HEK293 (cell line): ENCODE data around the gene HINFP.

Experiments
- CTCF ChIA-PET: fragments of 350-600 bp; formaldehyde crosslinking; extraction: SDS; loops from one replicate; lab custom pipeline; 2021; ENCODE audit warnings: antibody characterized with exemption; lab: Yijun Ruan, JAX
- POLR2A ChIA-PET: fragments of 300-600 bp; formaldehyde crosslinking; extraction: SDS; loops from one replicate; lab custom pipeline; 2020; ENCODE audit warnings: antibody characterized with exemption, inconsistent platforms; lab: Yijun Ruan, JAX
- H3K27ac ChIP-seq: fragments of 200-500 bp; sonication (Bioruptor generic); 2 replicates; pipeline ENCODE4 v1.5.1; 2014; ENCODE audit warnings: low read depth, low read length, control low read depth, inconsistent platforms; ENCODE audit errors: extremely low read depth
- H3K36me3 ChIP-seq, 2 experiments: fragments of 200-500 bp in 1 of 2; sonication (Bioruptor generic) in 1 of 2; 1 replicate in 1 of 2; 2 replicates in 1 of 2; pipeline ENCODE4 v1.5.1; 2014 to 2017; ENCODE audit warnings: inconsistent platforms in 2 of 2, low read length in 2 of 2; ENCODE audit not compliant: control insufficient read depth in 2 of 2, insufficient read depth in 1 of 2
- H3K4me1 ChIP-seq: fragments of 200-500 bp; sonication (Bioruptor generic); 2 replicates; pipeline ENCODE4 v1.5.1; 2014; ENCODE audit warnings: mild to moderate bottlenecking, low read length, inconsistent platforms; ENCODE audit not compliant: control insufficient read depth, insufficient read depth
- H3K4me3 ChIP-seq: 2 replicates; pipeline ENCODE4 v1.5.1; 2011; ENCODE audit warnings: low read depth, mild to moderate bottlenecking, control low read depth, low read length, moderate library complexity
- H3K9me3 ChIP-seq: fragments of 200-500 bp; sonication (Bioruptor generic); 2 replicates; pipeline ENCODE4 v1.5.1; 2014; ENCODE audit warnings: low read depth, low read length, inconsistent platforms; ENCODE audit not compliant: control insufficient read depth, insufficient read depth
- GLI2 ChIP-seq: fragments of 450-650 bp; formaldehyde crosslinking; IDR thresholded peaks from 2 replicates; pipeline ENCODE4; 2017; ENCODE audit warnings: missing biosample characterization, missing genetic modification characterization, low read depth, borderline replicate concordance
- IKZF3 ChIP-seq: fragments of 450-650 bp; IDR thresholded peaks from 2 replicates; pipeline ENCODE4 v1.5.0; 2018; ENCODE audit warnings: missing biosample characterization, mild to moderate bottlenecking, missing genetic modification characterization, moderate library complexity
- MZF1 ChIP-seq: fragments of 450-650 bp; formaldehyde crosslinking; IDR thresholded peaks from 2 replicates; pipeline ENCODE4 v1.5.1; 2017; ENCODE audit warnings: missing biosample characterization, missing genetic modification characterization, borderline replicate concordance
- OSR2 ChIP-seq: fragments of 450-650 bp; formaldehyde crosslinking; IDR thresholded peaks from 2 replicates; pipeline ENCODE4 v1.5.1; 2016; ENCODE audit warnings: missing biosample characterization, missing genetic modification characterization
- OVOL3 ChIP-seq: fragments of 450-650 bp; formaldehyde crosslinking; IDR thresholded peaks from 2 replicates; pipeline ENCODE4 v1.5.1; 2016; ENCODE audit warnings: missing biosample characterization, missing genetic modification characterization
- SCRT2 ChIP-seq: fragments of 450-650 bp; formaldehyde crosslinking; IDR thresholded peaks from 2 replicates; pipeline ENCODE4 v1.5.1; 2016; ENCODE audit warnings: missing biosample characterization, missing genetic modification characterization
- ZNF174 ChIP-seq: fragments of 450-650 bp; formaldehyde crosslinking; IDR thresholded peaks from 2 replicates; pipeline ENCODE4 v1.5.0; 2017; ENCODE audit warnings: missing biosample characterization, mild to moderate bottlenecking, missing genetic modification characterization
- ZNF274 ChIP-seq, 2 experiments: fragments of 200-500 bp in 1 of 2; fragments of 450-650 bp in 1 of 2; sonication (Bioruptor generic) in 1 of 2; formaldehyde crosslinking in 1 of 2; IDR thresholded peaks; 2 replicates each; pipeline versions ENCODE4 v1.5.1 to v1.6.1; 2014 to 2016; ENCODE audit warnings: borderline replicate concordance in 1 of 2, inconsistent platforms in 1 of 2, low read length in 1 of 2, missing biosample characterization in 1 of 2, missing genetic modification characterization in 1 of 2
- ZNF292 ChIP-seq: fragments of 450-650 bp; formaldehyde crosslinking; IDR thresholded peaks from 2 replicates; pipeline ENCODE4 v1.5.1; 2016; ENCODE audit warnings: low read depth, missing biosample characterization, missing genetic modification characterization, borderline replicate concordance
- ZNF302 ChIP-seq: fragments of 450-650 bp; formaldehyde crosslinking; IDR thresholded peaks from 2 replicates; pipeline ENCODE4 v1.5.1; 2016; ENCODE audit warnings: missing biosample characterization, missing genetic modification characterization, low read depth
- ZNF350 ChIP-seq: fragments of 450-650 bp; formaldehyde crosslinking; IDR thresholded peaks from 2 replicates; pipeline ENCODE4 v1.5.0; 2017; ENCODE audit warnings: missing biosample characterization, mild to moderate bottlenecking, missing genetic modification characterization
- ZNF610 ChIP-seq: fragments of 450-650 bp; formaldehyde crosslinking; IDR thresholded peaks from 2 replicates; pipeline ENCODE4 v1.5.1; 2016; ENCODE audit warnings: missing biosample characterization, missing genetic modification characterization, borderline replicate concordance
- ZNF645 ChIP-seq: fragments of 450-650 bp; formaldehyde crosslinking; IDR thresholded peaks from 2 replicates; pipeline ENCODE4; 2016; ENCODE audit warnings: missing biosample characterization, missing genetic modification characterization
- ZNF654 ChIP-seq: fragments of 450-650 bp; formaldehyde crosslinking; IDR thresholded peaks from 2 replicates; pipeline ENCODE4 v1.5.1; 2016; ENCODE audit warnings: low read depth, missing biosample characterization, missing genetic modification characterization
- ZNF677 ChIP-seq: fragments of 450-650 bp; IDR thresholded peaks from 2 replicates; pipeline ENCODE4 v1.5.0; 2018; ENCODE audit warnings: missing biosample characterization, mild to moderate bottlenecking, missing genetic modification characterization, moderate library complexity
- ZNF843 ChIP-seq: fragments of 450-650 bp; formaldehyde crosslinking; IDR thresholded peaks from 2 replicates; pipeline ENCODE4 v1.5.1; 2016; ENCODE audit warnings: missing biosample characterization, missing genetic modification characterization
- ZSCAN30 ChIP-seq: fragments of 450-650 bp; IDR thresholded peaks from 2 replicates; pipeline ENCODE4 v1.5.1; 2018; ENCODE audit warnings: missing biosample characterization, mild to moderate bottlenecking, missing genetic modification characterization, moderate library complexity
- TF ChIP-seq, protein P1 (sequence below): fragments of 450-650 bp; formaldehyde crosslinking; IDR thresholded peaks from 2 replicates; pipeline ENCODE4 v1.5.1; 2016; ENCODE audit warnings: missing biosample characterization, missing genetic modification characterization
- TF ChIP-seq, protein P2 (sequence below): fragments of 450-650 bp; IDR thresholded peaks from 2 replicates; pipeline ENCODE4 v1.5.1; 2018; ENCODE audit warnings: missing biosample characterization, mild to moderate bottlenecking, missing genetic modification characterization
- TF ChIP-seq, protein P3 (sequence below): fragments of 450-650 bp; formaldehyde crosslinking; IDR thresholded peaks from 2 replicates; pipeline ENCODE4 v1.5.1; 2016; ENCODE audit warnings: missing biosample characterization, missing genetic modification characterization

The HINFP gene

GRCh38 chr11:119113716-119114115, 7.7 kb upstream of the HINFP start (continued):
- TF ChIP-seq, protein P1, sequence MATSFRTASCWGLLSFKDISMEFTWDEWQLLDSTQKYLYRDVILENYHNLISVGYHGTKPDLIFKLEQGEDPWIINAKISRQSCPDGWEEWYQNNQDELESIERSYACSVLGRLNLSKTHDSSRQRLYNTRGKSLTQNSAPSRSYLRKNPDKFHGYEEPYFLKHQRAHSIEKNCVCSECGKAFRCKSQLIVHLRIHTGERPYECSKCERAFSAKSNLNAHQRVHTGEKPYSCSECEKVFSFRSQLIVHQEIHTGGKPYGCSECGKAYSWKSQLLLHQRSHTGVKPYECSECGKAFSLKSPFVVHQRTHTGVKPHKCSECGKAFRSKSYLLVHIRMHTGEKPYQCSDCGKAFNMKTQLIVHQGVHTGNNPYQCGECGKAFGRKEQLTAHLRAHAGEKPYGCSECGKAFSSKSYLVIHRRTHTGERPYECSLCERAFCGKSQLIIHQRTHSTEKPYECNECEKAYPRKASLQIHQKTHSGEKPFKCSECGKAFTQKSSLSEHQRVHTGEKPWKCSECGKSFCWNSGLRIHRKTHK (tag by site-specific recombination) = no peak
- no peak for TF ChIP-seq ZNF302 (tag by site-specific recombination)

GRCh38 chr11:119114351-119114750, 7.0 kb upstream of the HINFP start:
- CTCF ChIA-PET = no interaction called here
- H3K4me3 ChIP-seq = no peak overlapping the region
- H3K27ac ChIP-seq = no peak overlapping the region
- no peaks in the 10 kb centered on the region for H3K9me3 ChIP-seq
- POLR2A ChIA-PET = interaction anchor here (0.7 kb wide), 1 partner anchor 302 kb away, joined by 3 read pairs; no protein-coding TSS in a partner anchor
- H3K4me1 ChIP-seq = no peaks in the 10 kb centered on the region
- peaks cover 0 to 76% of the 10 kb centered on the region in 2 experiments; a peak in 1 of 3 replicates for H3K36me3 ChIP-seq
- TF ChIP-seq OVOL3 (tag by site-specific recombination) (no peak), OSR2 (no peak), ZNF174 (tag by site-specific recombination) (no peak), MZF1 (tag by site-specific recombination) (no peak), SCRT2 (tag by site-specific recombination) (no peak), GLI2 (tag by site-specific recombination) (no peak), ZNF292 (tag by site-specific recombination) (no peak), ZNF610 (tag by site-specific recombination) (no peak), ZNF350 (tag by site-specific recombination) (no peak), IKZF3 (no peak), ZNF274 (IDR thresholded peaks at IDR 0.05; ENCODE audit: low read length) (no peak), ZNF274 (tag by site-specific recombination; IDR thresholded peaks at IDR 0.05; ENCODE audit: borderline replicate concordance) (no peak), ZNF654 (tag by site-specific recombination) (no peak), ZNF843 (tag by site-specific recombination) (no peak), ZNF645 (tag by site-specific recombination) (no peak), ZSCAN30 (tag by site-specific recombination) (no peak), ZNF677 (no peak)
- TF ChIP-seq, protein P2, sequence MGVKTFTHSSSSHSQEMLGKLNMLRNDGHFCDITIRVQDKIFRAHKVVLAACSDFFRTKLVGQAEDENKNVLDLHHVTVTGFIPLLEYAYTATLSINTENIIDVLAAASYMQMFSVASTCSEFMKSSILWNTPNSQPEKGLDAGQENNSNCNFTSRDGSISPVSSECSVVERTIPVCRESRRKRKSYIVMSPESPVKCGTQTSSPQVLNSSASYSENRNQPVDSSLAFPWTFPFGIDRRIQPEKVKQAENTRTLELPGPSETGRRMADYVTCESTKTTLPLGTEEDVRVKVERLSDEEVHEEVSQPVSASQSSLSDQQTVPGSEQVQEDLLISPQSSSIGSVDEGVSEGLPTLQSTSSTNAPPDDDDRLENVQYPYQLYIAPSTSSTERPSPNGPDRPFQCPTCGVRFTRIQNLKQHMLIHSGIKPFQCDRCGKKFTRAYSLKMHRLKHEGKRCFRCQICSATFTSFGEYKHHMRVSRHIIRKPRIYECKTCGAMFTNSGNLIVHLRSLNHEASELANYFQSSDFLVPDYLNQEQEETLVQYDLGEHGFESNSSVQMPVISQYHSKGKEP = no peak
- TF ChIP-seq, protein P3, sequence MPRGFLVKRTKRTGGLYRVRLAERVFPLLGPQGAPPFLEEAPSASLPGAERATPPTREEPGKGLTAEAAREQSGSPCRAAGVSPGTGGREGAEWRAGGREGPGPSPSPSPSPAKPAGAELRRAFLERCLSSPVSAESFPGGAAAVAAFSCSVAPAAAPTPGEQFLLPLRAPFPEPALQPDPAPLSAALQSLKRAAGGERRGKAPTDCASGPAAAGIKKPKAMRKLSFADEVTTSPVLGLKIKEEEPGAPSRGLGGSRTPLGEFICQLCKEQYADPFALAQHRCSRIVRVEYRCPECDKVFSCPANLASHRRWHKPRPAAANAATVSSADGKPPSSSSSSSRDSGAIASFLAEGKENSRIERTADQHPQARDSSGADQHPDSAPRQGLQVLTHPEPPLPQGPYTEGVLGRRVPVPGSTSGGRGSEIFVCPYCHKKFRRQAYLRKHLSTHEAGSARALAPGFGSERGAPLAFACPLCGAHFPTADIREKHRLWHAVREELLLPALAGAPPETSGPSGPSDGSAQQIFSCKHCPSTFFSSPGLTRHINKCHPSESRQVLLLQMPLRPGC (tag by site-specific recombination) = no peak
- TF ChIP-seq, protein P1 (tag by site-specific recombination) = no peak
